Loucy (cell line): ENCODE results near the gene PPP1CA.

Experiments
- H2AFZ ChIP-seq: fragments of 200-600 bp; sonication (generic); 2 replicates; pipeline ENCODE4 v1.6.0; 2016; ENCODE audit warnings: antibody characterized with exemption, mild to moderate bottlenecking, low read length, moderate library complexity
- H3F3A ChIP-seq: fragments of 200-600 bp; 2 replicates; pipeline ENCODE4 v1.6.0; 2016; ENCODE audit warnings: antibody characterized with exemption, low read depth, mild to moderate bottlenecking
- H3K27me3 ChIP-seq: fragments of 200-600 bp; sonication (generic); 2 replicates; pipeline ENCODE4 v1.6.1; 2014; ENCODE audit warnings: low read length, mild to moderate bottlenecking; ENCODE audit not compliant: insufficient read depth, poor library complexity, severe bottlenecking
- H3K36me3 ChIP-seq: fragments of 200-600 bp; sonication (generic); 2 replicates; pipeline ENCODE4 v1.6.1; 2016; ENCODE audit warnings: low read length; ENCODE audit not compliant: insufficient read depth
- H3K4me1 ChIP-seq: fragments of 200-600 bp; sonication (generic); 2 replicates; pipeline ENCODE4 v1.5.1; 2014; ENCODE audit warnings: low read length, mild to moderate bottlenecking; ENCODE audit not compliant: insufficient read depth, poor library complexity, severe bottlenecking
- H3K4me2 ChIP-seq: fragments of 200-600 bp; sonication (generic); 2 replicates; pipeline ENCODE4 v1.6.0; 2014; ENCODE audit warnings: antibody characterized with exemption, low read length, low read depth, mild to moderate bottlenecking; ENCODE audit not compliant: poor library complexity, severe bottlenecking
- H3K4me3 ChIP-seq: fragments of 200-600 bp; sonication (generic); 2 replicates; pipeline ENCODE4 v1.5.1; 2014; ENCODE audit warnings: low read length, mild to moderate bottlenecking, mixed read lengths; ENCODE audit not compliant: poor library complexity, severe bottlenecking
- H3K79me2 ChIP-seq: fragments of 200-600 bp; sonication (generic); 2 replicates; pipeline ENCODE4 v1.6.1; 2014; ENCODE audit warnings: low read length; ENCODE audit not compliant: insufficient read depth
- H3K9ac ChIP-seq: fragments of 200-600 bp; sonication (generic); 2 replicates; pipeline ENCODE4 v1.6.0; 2014; ENCODE audit warnings: mild to moderate bottlenecking, low read depth, low read length, moderate library complexity; ENCODE audit not compliant: poor library complexity, severe bottlenecking
- H3K9me2 ChIP-seq: fragments of 200-600 bp; sonication (generic); replicated peaks from 2 replicates; pipeline ENCODE4 v1.6.1; 2016; ENCODE audit warnings: low read depth, low read length, mixed read lengths
- H3K9me3 ChIP-seq: fragments of 200-600 bp; sonication (generic); 2 replicates; pipeline ENCODE4 v1.6.1; 2014; ENCODE audit warnings: mild to moderate bottlenecking, antibody characterized with exemption, low read length, low read depth; ENCODE audit not compliant: insufficient read depth
- H4K20me1 ChIP-seq: fragments of 200-600 bp; sonication (generic); 2 replicates; pipeline ENCODE4 v1.6.0; 2014; ENCODE audit warnings: antibody characterized with exemption, low read length, mild to moderate bottlenecking; ENCODE audit not compliant: insufficient read depth, poor library complexity, severe bottlenecking
- EZH2phosphoT487 ChIP-seq: fragments of 200-600 bp; IDR thresholded peaks from 2 replicates; pipeline ENCODE4 v1.6.1; 2018; ENCODE audit warnings: antibody characterized with exemption, mild to moderate bottlenecking, moderate library complexity, borderline replicate concordance
- TF ChIP-seq, protein P1 (sequence below): fragments of 200-600 bp; sonication (generic); conservative IDR thresholded peaks from 2 replicates; pipeline ENCODE4 v1.5.1; 2014; ENCODE audit warnings: mild to moderate bottlenecking, antibody characterized with exemption, low read length

Gene PPP1CA

DNA sequence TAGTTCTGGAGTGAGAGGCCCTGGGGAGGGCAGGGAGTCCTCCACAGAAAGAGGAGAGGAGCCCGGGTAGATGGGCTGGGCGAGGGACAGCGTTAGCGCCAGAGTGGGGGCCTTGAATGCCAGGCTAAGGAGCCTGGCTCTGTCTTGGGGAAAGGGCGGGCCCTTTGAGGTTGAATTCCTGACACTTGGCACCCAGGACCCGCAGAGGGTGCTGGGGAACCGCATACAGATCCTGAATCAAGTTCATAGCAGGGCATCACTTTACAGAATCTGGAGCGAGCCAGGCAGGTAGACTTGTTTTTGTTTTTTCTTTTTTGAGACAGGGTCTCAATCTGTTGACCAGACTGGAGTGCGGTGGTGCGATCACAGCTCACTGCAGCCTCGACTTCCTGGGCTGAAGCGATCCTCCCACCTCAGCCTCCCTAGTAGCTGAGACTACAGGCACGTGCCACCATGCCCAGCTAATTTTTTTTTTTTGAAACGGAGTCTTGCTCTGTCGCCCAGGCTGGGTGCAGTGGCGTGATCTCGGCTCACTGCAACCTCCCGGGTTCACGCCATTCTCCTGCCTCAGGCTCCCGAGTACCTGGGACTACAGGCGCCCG lies 19.9 kb upstream of the PPP1CA start:
- H3K4me1 ChIP-seq = peaks cover 44% of the 10 kb centered on the region
- H3K9me3 ChIP-seq = no peaks in the 10 kb centered on the region
- no peaks in the 10 kb centered on the region for H3K9me2 ChIP-seq
- H4K20me1 ChIP-seq = no peaks in the 10 kb centered on the region
- no peaks in the 10 kb centered on the region for H3K27me3 ChIP-seq
- TF ChIP-seq, protein P1, sequence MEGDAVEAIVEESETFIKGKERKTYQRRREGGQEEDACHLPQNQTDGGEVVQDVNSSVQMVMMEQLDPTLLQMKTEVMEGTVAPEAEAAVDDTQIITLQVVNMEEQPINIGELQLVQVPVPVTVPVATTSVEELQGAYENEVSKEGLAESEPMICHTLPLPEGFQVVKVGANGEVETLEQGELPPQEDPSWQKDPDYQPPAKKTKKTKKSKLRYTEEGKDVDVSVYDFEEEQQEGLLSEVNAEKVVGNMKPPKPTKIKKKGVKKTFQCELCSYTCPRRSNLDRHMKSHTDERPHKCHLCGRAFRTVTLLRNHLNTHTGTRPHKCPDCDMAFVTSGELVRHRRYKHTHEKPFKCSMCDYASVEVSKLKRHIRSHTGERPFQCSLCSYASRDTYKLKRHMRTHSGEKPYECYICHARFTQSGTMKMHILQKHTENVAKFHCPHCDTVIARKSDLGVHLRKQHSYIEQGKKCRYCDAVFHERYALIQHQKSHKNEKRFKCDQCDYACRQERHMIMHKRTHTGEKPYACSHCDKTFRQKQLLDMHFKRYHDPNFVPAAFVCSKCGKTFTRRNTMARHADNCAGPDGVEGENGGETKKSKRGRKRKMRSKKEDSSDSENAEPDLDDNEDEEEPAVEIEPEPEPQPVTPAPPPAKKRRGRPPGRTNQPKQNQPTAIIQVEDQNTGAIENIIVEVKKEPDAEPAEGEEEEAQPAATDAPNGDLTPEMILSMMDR = no peak
- no peak for TF ChIP-seq EZH2phosphoT487
- peak overlapping the region; percentile 23 for H3K4me2 ChIP-seq
- H2AFZ ChIP-seq = no peak overlapping the region
- no peaks in the 10 kb centered on the region for H3K36me3 ChIP-seq
- H3K4me3 ChIP-seq = peak overlapping the region; percentile 20
- H3K9ac ChIP-seq = no peak overlapping the region
- peaks cover 4% of the 10 kb centered on the region; the same call in 1 of the 2 replicates for H3F3A ChIP-seq
- H3K79me2 ChIP-seq = peaks cover 23% of the 10 kb centered on the region; the same call in 1 of the 2 replicates

DNA sequence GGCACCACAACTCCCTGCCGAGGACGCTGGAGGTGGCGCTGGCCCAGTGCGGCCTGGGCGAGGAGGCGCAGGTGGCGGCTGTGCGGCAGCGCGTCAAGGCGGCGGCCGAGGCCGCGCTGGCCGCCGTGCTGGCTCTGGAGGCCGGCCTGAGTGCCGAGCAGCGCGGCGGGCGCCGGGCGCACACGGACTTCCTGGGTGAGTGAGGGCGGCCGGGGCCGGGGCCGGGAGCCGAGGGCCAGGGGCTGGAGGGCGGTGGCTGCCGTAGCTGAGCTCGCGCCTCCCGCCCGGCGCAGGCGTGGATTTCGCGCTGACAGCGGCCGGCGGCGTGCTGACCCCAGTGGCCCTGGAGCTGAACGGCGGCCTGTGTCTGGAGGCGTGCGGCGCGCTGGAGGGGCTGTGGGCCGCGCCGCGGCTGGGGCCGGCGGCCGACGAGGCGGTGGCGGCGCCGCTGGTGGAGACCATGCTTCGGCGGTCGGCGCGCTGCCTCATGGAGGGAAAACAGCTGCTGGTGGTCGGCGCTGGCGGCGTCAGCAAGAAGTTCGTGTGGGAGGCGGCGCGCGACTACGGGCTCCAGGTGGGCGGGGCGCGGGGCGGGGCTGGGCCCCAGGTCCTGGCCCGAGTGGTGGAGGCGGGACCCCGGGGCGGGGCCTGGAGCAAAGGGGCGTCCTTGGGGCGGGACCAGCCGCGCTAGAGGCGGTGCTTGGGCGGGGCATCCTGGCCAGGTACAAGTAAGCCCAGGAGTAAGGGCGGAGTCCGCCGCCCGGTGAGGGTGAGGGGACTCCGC lies 19.2 kb upstream of the PPP1CA start:
- no peaks in the 10 kb centered on the region for H3K27me3 ChIP-seq
- H3K9ac ChIP-seq = peak overlapping the region; percentile 72
- no peaks in the 10 kb centered on the region for H3K9me2 ChIP-seq
- TF ChIP-seq EZH2phosphoT487 = no peak
- TF ChIP-seq, protein P1 = no peak
- no peaks in the 10 kb centered on the region for H4K20me1 ChIP-seq
- H2AFZ ChIP-seq = no peak overlapping the region
- no peaks in the 10 kb centered on the region for H3K9me3 ChIP-seq
- H3K4me1 ChIP-seq = peaks cover 48% of the 10 kb centered on the region
- H3F3A ChIP-seq = peaks cover 4% of the 10 kb centered on the region; the same call in 1 of the 2 replicates
- peak overlapping the region; percentile 75 for H3K4me2 ChIP-seq
- peaks cover 23% of the 10 kb centered on the region; the same call in 1 of the 2 replicates for H3K79me2 ChIP-seq
- H3K4me3 ChIP-seq = peak overlapping the region; percentile 74
- no peaks in the 10 kb centered on the region for H3K36me3 ChIP-seq

DNA sequence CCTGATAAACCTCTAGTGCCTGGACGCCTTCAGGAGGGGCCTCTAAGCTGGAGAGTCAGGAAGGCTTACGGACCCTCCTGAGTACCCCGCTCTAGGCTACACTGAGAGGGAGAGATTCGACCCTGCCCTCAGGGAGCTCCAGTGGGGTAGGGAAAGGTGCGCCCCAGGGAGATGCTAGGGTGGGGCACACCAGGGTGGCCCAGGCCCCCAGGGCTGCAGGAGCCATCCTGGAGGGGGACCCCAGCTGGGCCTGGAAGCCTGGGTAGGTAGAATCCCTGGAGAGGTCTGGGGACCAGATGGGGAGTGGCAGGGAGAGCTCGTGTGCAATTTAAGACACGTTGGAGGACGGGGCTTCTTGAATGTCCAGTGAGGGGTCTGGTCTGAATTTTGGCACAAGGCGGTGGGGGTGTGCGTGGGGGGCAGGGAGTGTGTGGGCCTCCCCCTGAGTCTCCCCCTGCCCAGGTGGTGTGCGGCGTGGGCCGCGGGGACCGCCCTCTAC lies 18.5 kb upstream of the PPP1CA start:
- H2AFZ ChIP-seq = no peak overlapping the region

More for the DNA sequence above, 18.5 kb upstream of the PPP1CA start:
- H3K79me2 ChIP-seq = peaks cover 23% of the 10 kb centered on the region; the same call in 1 of the 2 replicates
- H4K20me1 ChIP-seq = no peaks in the 10 kb centered on the region
- no peaks in the 10 kb centered on the region for H3K27me3 ChIP-seq
- peak overlapping the region; percentile 72 for H3K9ac ChIP-seq
- 0 out of 2 replicates have a peak, but pooled peaks cover under 1% of the 10 kb centered on the region for H3F3A ChIP-seq
- H3K4me3 ChIP-seq = peak overlapping the region; percentile 74
- no peaks in the 10 kb centered on the region for H3K9me2 ChIP-seq
- H3K4me2 ChIP-seq = peak overlapping the region; percentile 75
- no peaks in the 10 kb centered on the region for H3K9me3 ChIP-seq
- TF ChIP-seq EZH2phosphoT487 = no peak
- TF ChIP-seq, protein P1 = no peak
- peaks cover 48% of the 10 kb centered on the region for H3K4me1 ChIP-seq
- H3K36me3 ChIP-seq = no peaks in the 10 kb centered on the region
